ENCODE data around the gene MBOAT2. TPM values are rescaled to one million over a fixed set of nuclear protein-coding genes. Genes with fewer than 3 reads are reported as not detected.

The MBOAT2 gene
- total RNA-seq, 1 experiment from 2014 or later: 90.5 TPM

- no peak for DNase-seq (ENCODE audit: low spot score)
- in situ Hi-C loops (cut with HindIII; ENCODE audit: low sequenced_read_pairs): no loop called here
Observed at GRCh38 chr2:8806885-8807704, 196.4 kb downstream of the MBOAT2 start.

GRCh38 chr2:8805278-8806210 is 197.9 kb downstream of the MBOAT2 start:
- DNase-seq (ENCODE audit: low spot score): no peak
- in situ Hi-C loops (cut with HindIII; ENCODE audit: low sequenced_read_pairs): no loop called here

GRCh38 chr2:8803658-8804379 is 199.7 kb downstream of the MBOAT2 start:
- DNase-seq (ENCODE audit: low spot score): peak; percentile 34

GRCh38 chr2:8802741-8803140 is 200.7 kb downstream of the MBOAT2 start:
- DNase-seq (ENCODE audit: low spot score): no peak
- in situ Hi-C loops (cut with HindIII; ENCODE audit: low sequenced_read_pairs): no loop called here

More at GRCh38 chr2:8803658-8804379, 199.7 kb downstream of the MBOAT2 start:
- in situ Hi-C loops (cut with HindIII; ENCODE audit: low sequenced_read_pairs): no loop called here

Other genes with a start within 250 kb of the MBOAT2 start
- 95.3 and 166 TPM in 2 replicates for gene KIDINS220, start 166.1 kb downstream of the MBOAT2 start, total RNA-seq (2014; rRNA removed; shearing (Covaris generic))
- 5.5 and 7.1 TPM in 2 replicates for gene ASAP2, start 203.1 kb upstream of the MBOAT2 start, total RNA-seq (2014; rRNA removed; shearing (Covaris generic))